NCI-H1417 treated with DMSO at 0.1 percent for 48 hours (cell line): Measurements from ENCODE around the gene MOCS3.
"Not testable (repeated sequence)": the region's sequence is repeated elsewhere in the genome, so short reads cannot be mapped to it uniquely, and the experiment has no call there.

Experiments used
- DNase-seq: peaks from one replicate; lab custom pipeline; 2025; lab: John Stamatoyannopoulos, UW

MOCS3 gene

DNA sequence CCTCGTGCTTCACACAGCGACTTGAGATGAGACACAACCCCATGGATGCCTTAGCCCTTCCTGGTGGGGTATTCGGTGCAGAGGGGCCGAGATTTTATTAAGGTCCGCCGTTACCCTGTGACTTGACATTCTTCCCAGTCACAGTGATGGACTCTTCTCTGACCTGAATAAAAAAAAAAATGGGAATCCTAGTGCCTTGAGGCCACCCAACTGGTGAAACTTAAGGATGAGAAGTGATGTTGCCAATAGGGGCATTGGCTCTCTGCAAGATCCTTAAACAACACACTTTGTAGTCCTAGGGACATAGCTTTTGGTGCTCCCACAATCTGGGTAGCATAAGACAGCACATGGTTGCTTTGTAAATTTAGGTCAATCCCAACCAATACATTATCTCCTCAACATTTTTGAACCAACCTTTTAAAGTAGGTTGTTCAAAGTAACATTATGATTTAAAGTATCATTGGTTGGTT lies 26.6 kb upstream of the MOCS3 start:
- DNase-seq = no peak

DNA sequence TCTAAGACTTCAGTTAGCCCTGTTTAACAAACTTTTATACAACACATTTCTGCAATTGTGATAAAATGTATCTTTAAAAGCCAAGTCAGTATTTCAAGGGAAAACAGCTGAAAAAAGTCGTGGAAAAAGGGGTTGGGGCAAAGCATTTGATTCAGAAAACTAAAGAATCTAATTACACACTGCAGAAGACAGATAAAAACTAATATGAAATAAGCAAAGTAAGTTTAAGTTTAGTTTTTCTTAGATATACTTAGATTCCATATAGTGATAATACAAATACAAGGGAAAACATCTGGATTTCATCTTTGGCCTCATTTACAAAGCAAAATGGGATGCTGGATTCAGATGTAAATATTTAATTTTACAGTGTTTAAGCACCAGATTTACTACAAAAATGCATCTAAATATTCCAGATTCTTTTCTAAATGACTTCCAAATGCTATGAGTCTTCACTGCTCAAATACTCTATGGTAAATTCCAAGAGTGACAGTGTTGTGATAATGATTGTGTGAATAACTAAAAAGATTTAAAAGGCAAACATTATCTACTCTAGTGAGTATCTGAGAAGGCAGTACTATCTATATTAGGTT lies 25.8 kb upstream of the MOCS3 start:
- no peak for DNase-seq

DNA sequence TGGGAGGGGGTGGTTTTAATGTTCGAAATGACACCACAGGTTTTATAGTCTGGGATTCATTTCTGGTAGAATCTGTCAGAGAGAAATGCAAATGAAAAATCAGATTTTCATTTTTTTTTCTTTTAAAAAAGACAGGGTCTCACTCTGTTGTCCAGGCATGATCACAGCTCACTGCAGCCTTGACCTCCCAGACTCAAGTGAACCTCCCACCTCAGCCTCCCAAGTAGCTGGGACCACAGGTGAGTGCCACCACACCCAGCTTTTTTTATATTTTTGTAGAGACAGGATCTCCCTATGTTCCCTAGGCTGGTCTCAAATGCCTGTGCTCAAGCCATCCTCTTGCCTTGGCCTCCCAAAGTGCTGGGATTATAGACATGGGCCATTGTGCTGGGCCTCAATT lies 25.0 kb upstream of the MOCS3 start:
- DNase-seq = no peak

DNA sequence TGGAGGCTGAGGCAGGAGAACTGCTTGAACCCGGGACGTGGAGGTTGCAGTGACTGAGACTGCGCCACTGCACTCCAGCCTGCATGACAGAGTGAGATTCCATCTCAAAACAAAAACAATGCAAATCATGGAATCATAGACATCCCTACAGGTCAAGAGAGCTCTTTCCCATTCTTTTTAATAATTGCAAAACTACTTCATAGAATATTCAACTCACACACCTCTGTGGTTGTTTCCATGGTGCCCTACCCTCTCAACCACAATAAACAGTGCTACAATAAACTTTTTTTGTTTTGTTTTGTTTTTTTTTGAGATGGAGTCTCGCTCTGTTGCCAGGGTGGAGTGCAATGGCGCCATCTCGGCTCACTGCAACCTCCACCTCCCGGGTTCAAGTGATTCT lies 15.5 kb upstream of the MOCS3 start:
- DNase-seq = no peak

DNA sequence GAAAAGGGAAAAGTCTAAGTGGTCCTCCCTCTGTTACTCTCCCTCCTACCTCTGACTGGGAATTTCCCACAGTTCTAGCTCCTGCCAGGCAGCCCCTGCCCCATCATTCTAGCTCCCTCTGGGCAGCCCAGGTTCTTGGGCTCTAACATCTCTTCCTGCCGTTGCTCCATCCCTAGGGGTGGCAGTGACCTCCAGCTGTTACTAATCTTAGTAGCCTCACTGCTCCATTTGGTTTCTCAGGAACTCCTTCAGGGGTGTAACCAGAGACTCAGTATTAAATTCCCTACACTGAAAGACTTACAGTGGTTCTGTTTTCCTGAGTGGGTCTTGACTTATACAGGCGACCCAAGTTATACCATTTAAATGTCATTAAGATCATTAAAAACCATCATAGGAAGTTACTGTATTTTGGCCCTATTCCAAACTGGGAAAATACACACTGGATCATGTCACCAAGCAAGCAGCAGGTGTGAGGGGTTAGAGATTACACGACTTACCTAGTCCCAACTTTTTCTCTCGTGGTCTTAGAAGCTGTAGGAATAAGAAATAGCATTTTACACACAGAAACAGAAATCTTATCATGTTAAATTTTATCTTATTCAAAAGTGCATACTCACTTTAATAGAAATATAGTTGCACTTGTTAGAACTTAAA lies 10.4 kb upstream of the MOCS3 start:
- no peak for DNase-seq

DNA sequence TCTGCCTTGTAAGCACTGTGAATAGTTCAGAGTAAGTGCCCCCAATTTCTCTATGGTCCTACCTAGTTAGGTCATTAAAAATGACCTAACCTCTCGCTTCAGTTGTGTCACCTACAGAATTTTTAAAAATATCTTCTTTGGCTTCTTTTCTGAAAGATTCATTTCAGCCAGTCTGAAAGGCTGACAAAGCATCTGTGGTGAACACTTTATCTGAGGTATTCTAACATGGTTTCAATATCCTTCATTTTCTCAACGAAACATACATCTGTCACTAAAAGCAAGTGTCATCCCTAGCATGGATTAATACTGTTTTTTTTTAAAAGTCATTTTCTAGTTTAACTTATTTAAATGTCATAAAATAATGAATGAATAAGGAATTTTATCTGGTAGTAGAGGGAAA lies 5.4 kb upstream of the MOCS3 start:
- DNase-seq = no peak

DNA sequence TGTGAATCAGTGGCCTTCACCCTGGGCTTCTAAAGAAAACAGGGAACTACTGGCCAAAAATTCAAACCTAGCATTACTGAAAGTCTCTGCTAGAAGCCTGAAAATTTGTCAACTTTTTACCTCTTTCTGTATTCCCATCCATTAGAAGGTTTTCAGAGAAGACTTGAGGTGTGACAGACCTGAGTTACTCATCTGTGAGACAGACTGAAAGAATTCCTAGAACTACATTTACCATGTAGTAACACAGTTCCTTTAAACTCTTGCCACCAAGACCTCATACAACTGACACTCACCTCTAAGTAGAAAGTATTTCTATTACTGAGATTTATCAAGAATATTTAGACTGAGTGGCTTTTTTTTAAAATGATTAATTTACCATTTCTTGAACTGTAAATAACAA lies 4.8 kb upstream of the MOCS3 start:
- no peak for DNase-seq

DNA sequence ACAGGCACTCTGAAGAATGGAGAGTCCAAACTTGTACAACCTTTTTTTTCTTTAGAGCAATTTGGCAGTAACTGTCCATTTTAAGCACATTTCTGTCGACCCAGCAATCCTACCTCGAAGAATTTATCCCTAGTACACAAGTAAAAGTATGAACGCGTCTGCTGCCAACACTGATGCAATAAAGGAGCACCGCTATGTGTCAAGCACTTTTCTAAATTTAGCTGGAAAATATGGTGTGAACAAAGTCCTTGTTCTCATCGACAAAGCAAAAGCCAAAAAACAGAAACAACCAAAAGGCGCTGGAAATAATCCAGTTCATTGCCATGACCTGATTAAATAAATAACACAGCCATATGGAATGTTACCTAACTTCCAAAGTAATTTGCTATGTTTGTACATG lies 1.3 kb upstream of the MOCS3 start:
- no peak for DNase-seq

DNA sequence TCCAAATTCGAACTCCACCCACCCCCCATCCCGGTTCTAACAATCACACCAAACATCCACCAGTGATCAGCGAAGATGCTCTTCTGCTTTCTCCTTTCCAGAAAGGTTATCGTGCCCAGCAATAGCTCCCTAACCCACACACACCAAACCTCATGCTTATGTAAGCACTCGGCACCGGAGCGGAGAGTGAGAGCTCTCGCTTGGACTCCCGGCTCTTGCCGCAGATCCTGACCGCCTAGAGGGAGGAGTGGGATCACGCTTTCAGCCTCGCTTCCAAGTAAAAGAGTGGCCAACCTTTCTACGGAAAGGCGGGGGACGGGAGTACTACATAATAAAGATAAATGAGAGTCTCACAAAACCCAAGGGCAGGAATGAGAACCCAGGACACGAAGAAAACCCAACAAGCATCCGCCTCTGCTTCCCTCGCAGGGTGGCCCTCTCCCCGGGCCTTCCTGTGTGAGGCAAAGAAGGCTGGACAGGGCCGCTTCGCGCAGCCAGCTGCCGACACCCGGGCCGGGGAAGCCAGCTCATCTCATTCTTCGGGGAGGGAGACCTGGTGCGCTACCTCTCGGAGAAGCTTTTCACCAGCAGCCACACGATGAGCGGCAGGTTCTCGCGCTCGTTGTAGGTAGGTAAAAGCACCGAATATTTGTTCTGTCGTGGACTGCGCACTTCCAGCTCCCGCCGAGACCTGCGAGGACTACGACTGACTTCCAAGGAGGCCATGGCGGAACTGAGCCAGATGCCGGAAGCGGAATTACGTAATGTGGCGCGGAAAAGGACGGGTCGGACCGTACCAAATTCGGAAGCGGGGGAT lies 612 bp upstream of the MOCS3 start, which contains the start of gene DPM1:
DPM1 (minus strand) TSS at position 735 of the 817 bp plus-strand sequence; CDS start at position 726, 9 bp downstream.
- no peak for DNase-seq

DNA sequence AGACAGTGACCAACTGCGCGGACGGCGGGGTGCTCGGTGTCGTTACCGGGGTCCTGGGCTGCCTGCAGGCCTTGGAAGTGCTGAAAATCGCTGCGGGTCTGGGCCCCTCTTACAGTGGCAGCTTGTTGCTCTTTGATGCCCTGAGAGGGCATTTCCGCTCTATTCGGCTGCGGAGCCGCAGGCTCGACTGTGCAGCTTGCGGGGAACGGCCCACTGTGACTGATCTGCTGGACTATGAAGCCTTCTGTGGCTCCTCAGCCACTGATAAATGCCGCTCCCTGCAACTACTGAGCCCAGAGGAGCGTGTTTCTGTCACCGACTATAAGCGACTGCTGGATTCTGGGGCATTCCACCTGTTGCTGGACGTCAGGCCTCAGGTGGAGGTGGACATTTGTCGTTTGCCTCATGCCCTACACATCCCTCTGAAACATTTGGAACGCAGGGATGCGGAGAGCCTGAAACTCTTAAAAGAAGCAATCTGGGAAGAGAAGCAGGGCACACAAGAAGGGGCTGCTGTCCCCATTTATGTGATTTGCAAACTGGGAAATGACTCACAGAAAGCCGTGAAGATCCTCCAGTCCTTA lies 1.0 kb downstream of the MOCS3 start:
- DNase-seq = no peak

DNA sequence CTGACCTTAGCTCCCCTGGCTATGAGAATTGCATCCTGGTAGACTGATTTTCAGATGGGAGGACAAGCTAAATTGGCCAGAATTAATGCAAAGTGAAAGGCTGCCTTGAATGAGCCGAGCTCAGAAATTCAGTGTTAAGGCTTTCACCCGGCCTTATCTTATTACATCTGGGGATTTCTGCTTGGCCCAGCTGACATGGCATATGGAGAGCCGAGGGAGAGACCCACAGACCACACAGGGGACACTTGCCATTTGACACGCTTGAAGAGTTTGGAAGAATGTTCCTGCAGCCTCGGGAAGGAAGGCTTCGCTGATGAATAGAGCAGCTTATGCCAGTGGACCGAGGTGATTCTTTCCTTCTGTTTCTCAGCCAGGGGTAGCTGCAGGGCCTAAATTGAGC lies 9.0 kb downstream of the MOCS3 start:
- no peak for DNase-seq

DNA sequence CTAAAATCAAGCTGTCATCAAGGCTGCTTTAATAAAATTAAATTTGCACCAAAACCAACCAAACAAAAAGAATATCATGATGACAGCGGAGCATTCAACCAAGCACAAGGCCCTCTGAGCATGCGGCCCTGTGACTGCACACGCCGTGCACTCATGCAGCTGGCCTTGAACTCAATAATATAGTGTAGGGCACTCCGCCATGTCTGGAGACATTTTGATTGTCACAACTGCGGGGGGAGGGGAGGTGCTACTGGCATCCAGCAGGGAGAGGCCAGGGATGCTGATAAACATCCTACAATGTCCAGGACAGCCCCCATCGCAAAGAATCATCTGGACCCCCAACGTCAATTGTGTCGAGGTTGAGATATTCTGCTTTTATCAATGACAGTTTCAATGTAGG lies 9.7 kb downstream of the MOCS3 start:
- DNase-seq = no peak

DNA sequence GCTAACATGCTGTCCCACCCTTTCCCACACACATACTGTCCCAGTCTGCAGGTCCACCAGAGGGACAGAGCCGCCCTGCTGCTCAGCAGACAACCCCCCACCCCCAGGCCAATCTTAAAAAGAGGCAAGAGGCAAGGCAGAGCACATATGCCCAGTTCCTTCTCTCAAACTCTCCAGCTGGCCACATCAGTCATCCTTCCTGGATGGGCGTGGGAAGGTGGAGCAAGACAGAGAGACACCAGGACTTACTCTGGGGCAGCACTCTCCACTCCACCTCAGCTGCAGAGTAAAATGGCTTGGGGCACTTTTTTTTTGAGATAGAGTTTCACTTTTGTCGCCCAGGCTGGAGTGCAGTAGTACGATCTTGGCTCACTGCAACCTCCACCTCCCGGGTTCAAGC lies 10.8 kb downstream of the MOCS3 start:
- no peak for DNase-seq

DNA sequence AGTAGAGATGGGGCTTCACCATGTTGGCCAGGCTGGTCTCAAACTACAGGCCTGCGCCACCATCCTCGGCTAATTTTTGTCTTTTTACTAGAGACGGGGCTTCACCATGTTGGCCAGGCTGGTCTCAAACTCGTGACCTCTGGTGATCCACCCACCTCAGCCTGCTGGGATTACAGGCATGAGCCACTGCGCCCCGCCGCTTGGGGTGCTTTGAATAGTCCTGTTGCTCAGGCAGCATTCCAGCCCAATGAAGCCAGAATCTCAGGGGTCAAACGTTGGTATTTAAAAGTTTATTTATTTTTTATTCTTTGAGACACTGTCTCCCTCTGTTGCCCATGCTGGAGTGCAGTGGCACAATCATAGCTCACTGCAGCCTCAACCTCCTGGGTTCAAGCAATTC lies 11.3 kb downstream of the MOCS3 start:
- no peak for DNase-seq

DNA sequence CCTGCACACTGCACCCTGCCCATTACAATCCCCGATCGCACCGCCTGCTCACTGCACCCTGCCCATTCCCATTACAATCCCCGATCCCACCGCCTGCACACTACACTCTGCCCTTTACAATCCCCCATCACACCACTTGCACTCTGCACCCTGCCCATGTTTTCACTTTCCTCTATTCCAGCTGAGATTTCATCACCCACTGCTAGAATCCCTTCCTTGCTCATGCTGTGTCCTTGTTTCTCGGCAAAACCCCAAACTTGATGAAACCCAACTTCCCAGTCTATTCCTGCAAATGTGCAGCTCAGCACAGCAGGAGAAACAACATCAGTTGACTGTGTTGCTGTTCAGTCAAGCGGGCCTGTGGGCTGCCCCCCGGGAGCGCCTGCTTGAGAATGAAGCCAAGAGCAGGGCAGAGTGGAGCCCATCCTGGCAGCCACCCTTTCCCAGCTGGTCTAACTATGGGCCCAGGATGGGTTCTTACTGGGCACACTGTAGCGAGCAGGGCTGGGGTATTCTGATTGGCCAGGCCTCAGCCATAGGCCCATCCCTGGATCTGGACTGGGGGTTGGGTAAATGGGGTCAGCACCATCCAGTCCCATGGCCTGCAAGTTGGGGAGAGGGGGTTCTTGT lies 17.2 kb downstream of the MOCS3 start:
- DNase-seq = no peak

DNA sequence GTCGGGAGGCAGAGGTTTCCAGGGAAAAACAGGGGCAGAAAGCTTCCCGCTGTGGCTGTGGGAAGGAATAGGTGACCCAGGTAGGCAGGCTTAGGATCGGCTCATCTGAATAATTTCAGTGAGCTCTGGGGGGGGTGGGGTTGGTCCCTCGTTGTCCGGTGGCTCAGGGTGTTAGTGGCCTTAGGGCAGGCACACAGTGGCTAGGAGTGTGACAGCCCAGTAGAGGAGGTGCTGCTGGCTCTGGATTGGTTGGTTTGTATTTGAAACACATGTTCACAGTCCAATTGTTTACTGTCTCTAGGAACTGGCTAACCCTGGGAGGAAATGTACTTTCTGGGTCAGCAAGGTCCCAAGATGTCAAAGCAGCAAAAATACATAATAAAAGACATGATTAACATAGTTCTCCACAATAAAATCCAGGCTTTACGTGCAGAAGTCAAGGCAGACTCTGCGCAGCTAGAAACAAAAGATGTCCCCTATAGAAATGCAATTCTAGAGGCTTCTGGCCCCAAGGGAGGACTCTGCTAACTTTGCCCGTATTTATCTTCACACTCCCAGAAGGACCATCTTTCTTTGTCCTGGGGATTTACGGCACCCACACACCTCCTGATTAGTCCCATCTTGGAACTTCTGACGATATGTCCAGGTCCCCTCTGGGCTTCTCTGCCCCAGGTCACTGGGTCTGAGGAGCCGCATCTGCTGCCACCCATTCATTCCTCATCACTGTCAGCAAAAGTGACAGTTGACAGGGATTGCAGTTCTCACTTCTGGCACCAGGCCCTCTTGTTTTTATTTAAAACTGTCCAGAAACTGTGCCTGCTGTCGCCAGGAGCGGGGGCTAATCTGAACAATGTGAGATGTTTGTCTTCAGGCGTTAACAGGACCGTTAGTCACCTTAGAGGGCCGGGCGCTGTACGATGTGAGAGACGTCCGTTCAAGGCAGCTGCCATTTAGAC lies 18.7 kb downstream of the MOCS3 start:
- no peak for DNase-seq

DNA sequence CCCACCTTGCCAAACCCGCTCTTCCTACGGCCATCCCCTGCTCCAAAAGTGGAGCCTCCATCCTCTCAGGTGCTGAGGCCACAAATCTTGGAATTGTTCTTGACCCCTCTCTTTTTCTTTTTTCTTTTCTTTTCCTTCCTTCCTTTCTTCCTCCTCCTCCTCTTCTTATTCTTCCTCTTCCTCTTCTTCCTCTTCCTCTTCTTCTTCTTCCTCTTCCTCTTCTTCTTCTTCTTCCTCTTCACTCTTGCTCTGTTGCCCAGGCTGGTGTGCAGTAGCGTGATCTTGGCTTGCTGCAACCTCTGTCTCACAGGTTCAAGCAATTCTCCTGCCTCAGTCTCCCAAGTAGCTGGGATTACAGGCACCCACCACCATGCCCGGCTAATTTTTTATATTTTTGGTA lies 19.9 kb downstream of the MOCS3 start:
- DNase-seq = not testable (repeated sequence)

DNA sequence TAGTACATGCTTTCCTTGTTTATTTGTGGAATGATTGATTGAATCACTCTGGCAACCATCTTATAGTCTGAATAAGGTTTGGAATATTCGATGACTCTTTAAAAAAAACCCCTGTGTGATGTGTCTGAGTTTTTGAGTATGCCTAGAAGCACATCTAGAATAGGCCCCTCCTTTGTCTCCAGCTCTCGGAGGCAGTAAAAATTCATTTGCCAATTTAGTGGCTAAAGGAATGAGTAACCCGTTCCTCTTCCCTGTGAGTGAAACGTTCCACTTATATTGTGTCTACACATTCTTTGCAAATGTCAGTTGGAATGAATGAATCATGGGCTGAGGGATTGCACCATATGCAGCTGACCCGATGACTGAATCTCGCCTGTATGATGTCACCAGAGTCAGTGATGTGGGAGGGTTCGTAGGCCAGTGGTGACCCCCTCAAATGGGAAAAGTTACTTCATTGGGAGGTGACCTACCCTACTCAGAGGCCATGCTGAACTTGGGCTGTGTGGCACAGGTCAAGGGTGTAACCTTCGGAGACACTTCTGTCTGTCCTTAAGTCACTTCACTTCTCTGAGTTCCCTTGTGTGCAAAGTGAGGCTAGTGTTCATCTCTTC lies 21.6 kb downstream of the MOCS3 start:
- DNase-seq = no peak

DNA sequence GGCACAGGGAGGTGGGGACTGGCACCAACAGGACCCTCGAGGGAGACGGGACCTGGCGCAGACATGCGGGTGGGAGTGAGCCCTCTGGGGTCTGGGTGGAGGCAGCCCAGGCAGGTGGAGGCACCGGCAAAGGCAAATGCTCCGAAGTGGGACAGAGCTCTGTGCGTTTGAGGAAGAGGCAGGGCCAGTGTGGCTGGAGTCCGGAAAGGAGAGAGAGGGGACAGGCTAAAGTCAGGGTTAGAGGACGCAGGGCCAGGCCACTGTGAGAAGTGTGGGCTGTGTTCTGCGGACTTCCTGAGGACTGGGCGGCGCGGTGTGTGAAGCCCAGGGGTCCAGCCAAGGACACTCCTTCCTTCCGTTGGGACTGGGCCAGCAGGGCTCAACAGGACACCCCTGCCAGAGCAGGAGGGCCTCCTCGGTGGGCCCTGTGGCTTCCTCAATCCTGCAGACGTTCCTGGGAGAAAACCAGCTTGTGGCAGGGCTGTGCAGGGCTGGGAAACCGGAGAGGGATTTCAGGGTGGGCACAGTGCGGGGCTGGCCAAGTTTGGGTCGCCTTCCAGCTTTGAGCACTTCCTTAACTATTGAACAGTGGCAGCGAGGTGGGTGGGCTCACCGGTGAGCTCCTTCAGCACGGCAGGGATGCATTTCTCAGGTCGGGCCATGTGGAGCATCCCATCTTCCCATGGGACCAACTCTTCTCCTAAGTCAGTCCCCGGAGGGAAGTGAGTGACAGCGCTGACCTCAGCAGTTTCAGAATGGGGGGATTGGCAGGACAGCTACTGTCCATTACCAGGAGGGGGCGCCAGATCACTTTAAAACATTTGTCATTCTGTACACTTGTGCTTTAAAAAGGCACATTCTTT lies 22.5 kb downstream of the MOCS3 start:
- DNase-seq = no peak

DNA sequence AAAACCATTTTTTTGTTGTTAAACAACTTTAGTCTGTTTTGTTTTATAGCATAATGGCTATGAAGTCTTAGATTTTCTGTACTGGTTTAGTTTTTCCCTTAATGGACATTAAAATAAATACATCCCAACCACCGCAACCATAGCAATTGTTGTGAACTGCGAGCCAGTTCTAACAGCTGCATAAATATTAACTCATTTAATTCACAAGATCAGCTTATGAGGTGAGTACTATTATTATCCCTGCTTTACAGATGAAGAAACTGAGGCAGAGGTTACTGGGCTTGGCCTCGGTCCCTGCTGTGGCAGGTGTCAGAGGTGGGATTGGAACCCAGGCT lies 23.1 kb downstream of the MOCS3 start:
- DNase-seq = no peak
